ENCODE results near the gene ZDHHC6. TPM values are rescaled to one million over a fixed set of nuclear protein-coding genes. Genes with fewer than 3 reads are reported as not detected.
A peak's percentile ranks its signal among the peaks of the same experiment; 100 is the strongest.
"Not testable (repeated sequence)": the region's sequence is repeated elsewhere in the genome, so short reads cannot be mapped to it uniquely, and the experiment has no call there.

ZDHHC6 gene
- polyA plus RNA-seq, 1 donor: 60.6 TPM

DNA sequence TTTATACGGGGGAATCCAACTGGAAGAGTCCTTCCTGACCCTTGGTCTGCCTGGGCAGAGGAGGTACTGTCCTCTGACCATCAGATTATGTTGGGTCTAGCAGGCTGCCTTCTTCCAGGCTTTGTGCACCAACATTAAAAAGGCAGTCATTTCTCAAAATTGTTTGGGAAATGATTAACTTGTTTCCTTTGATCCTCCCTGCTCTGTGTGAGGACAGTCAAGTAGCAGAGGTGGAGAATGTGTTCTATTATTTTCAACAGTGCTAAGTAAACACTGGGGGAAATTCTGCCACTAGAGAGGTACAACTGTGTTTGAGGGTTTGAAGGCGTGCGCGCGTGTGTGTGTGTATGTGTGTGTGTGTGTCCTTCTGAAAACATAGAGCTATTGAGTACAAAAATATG is 52.2 kb downstream of the ZDHHC6 start:
- DNase-seq: peak in 1 of 2 donors; percentile 75
- H3K4me3 ChIP-seq (ENCODE audit: low read length): no peak overlapping the region
- no peaks in the 10 kb centered on the region for H3K27me3 ChIP-seq (ENCODE audit: control insufficient read depth, insufficient read depth, low read length)
- peaks cover 31% of the 10 kb centered on the region for H3K36me3 ChIP-seq (ENCODE audit: control insufficient read depth, insufficient read depth, low read length)
- H3K4me1 ChIP-seq (ENCODE audit: control insufficient read depth, insufficient read depth, low read length): peaks cover 39% of the 10 kb centered on the region
- WGBS (ENCODE audit: insufficient coverage, low lambda C conversion rate): no CpG with 5 or more reads among the region's 5 CpGs
- H3K9me3 ChIP-seq (ENCODE audit: control insufficient read depth, low read depth, low read length): no peaks in the 10 kb centered on the region
- H3K27ac ChIP-seq (ENCODE audit: low read length): peak overlapping the region; percentile 43

DNA sequence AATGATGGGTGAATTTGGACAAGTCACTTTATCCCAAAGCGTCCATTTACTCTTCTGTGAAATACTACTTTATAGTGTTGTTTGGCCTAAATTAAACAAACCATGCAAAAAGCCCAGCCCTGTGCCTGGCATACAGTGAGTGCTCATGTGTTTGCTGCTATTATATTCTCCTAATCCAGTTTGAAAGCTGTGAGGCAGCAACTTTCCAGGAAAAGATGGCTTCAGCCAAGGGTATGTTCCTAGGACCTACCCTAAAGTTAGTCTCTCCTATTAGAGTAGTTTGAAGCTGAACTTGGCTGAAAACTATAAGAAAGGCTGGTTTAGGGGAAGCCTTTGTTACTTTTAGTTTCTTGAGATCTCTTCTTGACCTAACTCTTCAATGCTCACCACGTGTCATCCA is 52.9 kb downstream of the ZDHHC6 start:
- Histone ChIP-seq H3K9me3 (ENCODE audit: control insufficient read depth, low read depth, low read length) (no peaks in the 10 kb centered on the region), H3K27ac (ENCODE audit: low read length) (peak overlapping the region; percentile 43), H3K4me1 (ENCODE audit: control insufficient read depth, insufficient read depth, low read length) (peaks cover 43% of the 10 kb centered on the region), H3K27me3 (ENCODE audit: control insufficient read depth, insufficient read depth, low read length) (no peaks in the 10 kb centered on the region), H3K36me3 (ENCODE audit: control insufficient read depth, insufficient read depth, low read length) (peaks cover 33% of the 10 kb centered on the region), H3K4me3 (ENCODE audit: low read length) (no peak overlapping the region)
- no peak for DNase-seq
- 60% methylated on average over 1 of the region's 2 CpGs for WGBS (ENCODE audit: insufficient coverage, low lambda C conversion rate)

DNA sequence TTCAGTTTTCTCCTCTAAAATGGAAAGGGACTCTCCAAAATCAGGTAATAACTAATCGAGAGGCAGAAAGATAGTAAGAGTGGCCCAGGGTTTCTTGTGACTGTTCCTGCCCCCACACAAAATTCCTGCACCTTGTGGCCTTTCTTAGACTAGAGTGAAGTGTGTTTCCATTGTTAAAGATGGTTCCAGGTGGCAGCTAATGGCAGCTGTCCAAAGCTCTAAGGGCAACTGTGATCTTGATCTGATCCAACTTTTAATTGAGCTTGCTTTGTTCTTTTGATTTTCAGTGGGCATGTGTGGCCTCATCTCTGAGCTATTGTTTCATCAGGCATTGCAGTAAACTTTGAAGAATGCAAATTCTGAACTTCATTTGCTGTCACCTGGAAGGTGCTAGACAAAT is 53.4 kb downstream of the ZDHHC6 start:
- Histone ChIP-seq H3K27ac (ENCODE audit: low read length) (peak overlapping the region; percentile 30), H3K4me3 (ENCODE audit: low read length) (no peak overlapping the region), H3K9me3 (ENCODE audit: control insufficient read depth, low read depth, low read length) (no peaks in the 10 kb centered on the region), H3K27me3 (ENCODE audit: control insufficient read depth, insufficient read depth, low read length) (no peaks in the 10 kb centered on the region), H3K4me1 (ENCODE audit: control insufficient read depth, insufficient read depth, low read length) (peaks cover 48% of the 10 kb centered on the region), H3K36me3 (ENCODE audit: control insufficient read depth, insufficient read depth, low read length) (peaks cover 29% of the 10 kb centered on the region)
- no CpG with 5 or more reads among the region's 1 CpG for WGBS (ENCODE audit: insufficient coverage, low lambda C conversion rate)
- no peak for DNase-seq

DNA sequence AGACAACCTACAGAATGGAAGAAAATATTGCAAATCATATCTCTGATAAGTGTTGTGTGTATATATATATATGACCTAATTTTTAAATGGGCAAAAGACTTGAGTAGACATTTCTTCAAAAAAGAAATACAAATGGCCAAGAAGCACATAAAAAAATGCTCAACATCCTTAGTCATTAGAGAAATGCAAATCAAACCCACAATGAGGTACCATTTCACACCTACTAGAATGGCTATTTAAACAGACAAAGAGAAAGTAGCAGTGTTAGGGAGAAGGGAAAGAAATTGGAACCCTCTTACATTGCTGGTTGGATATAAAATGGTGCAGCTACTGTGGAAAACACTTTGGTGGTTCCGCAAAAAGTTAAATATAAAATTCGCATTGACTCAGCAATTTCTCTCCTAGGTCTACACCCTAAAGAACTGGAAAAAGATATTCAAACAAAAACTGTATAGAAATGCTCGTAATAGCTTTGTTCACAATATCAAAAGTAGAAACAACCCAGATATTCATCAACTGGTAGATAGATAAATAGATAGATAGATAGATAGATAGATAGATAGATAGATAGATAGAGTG is 56.5 kb downstream of the ZDHHC6 start:
- Histone ChIP-seq H3K36me3 (ENCODE audit: control insufficient read depth, insufficient read depth, low read length) (peaks cover 8% of the 10 kb centered on the region), H3K27me3 (ENCODE audit: control insufficient read depth, insufficient read depth, low read length) (no peaks in the 10 kb centered on the region), H3K4me3 (ENCODE audit: low read length) (no peak overlapping the region), H3K27ac (ENCODE audit: low read length) (no peak overlapping the region), H3K4me1 (ENCODE audit: control insufficient read depth, insufficient read depth, low read length) (peaks cover 48% of the 10 kb centered on the region), H3K9me3 (ENCODE audit: control insufficient read depth, low read depth, low read length) (no peaks in the 10 kb centered on the region)
- 100% methylated on average over 3 of the region's 3 CpGs for WGBS (ENCODE audit: insufficient coverage, low lambda C conversion rate)
- DNase-seq: no peak

DNA sequence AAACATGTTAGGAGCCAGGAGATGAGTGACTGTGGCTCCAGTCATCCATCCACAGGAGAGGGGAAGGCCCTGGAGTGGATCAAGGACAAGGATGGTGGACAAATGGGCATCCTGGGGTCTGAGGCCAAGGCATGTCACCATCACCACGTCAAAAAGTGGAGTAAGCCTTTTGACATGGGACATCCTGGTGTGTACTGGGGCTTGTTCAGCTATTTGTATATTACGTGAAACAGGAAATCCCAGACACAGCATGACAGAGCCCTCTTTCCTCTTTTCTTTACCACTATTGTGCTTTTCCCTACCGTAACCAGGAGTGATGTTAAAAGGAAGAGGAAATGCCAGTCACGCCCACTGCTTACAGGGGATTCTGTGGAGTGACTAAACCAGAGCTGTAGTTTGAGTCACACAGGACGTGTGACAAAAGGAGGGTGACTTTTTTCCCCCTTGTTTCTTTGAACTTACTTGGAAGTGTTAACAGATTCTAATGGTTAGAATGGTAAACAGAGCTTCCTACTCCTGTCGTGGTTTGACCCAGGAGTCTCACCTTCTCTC is 57.4 kb downstream of the ZDHHC6 start:
- H3K4me3 ChIP-seq (ENCODE audit: low read length): no peak overlapping the region
- no CpG with 5 or more reads among the region's 6 CpGs for WGBS (ENCODE audit: insufficient coverage, low lambda C conversion rate)
- H3K36me3 ChIP-seq (ENCODE audit: control insufficient read depth, insufficient read depth, low read length): peaks cover 4% of the 10 kb centered on the region
- no peaks in the 10 kb centered on the region for H3K9me3 ChIP-seq (ENCODE audit: control insufficient read depth, low read depth, low read length)
- H3K27ac ChIP-seq (ENCODE audit: low read length): peak overlapping the region; percentile 69
- peaks cover 47% of the 10 kb centered on the region for H3K4me1 ChIP-seq (ENCODE audit: control insufficient read depth, insufficient read depth, low read length)
- peak in 1 of 2 donors; percentile 33 for DNase-seq
- H3K27me3 ChIP-seq (ENCODE audit: control insufficient read depth, insufficient read depth, low read length): no peaks in the 10 kb centered on the region

DNA sequence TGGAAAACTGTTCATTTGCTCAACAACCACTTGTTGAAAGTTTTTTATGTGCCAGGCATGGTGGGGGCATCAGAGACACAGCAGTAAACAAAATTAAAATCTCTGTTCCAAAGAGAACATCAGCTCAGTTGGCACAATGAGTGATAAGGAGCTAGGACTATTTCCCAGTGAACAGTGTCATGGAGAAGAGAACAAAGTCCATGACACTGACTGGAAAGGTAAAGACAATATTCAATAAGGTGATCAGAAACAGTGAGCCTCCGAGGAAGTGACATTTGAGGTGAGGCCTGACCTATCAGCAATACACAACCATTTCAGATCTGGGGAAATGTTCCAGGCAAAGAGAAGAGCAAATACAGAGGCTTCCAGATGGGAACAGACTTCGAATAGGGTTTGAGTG is 58.2 kb downstream of the ZDHHC6 start:
- no peak overlapping the region for H3K4me3 ChIP-seq (ENCODE audit: low read length)
- no peaks in the 10 kb centered on the region for H3K9me3 ChIP-seq (ENCODE audit: control insufficient read depth, low read depth, low read length)
- H3K27ac ChIP-seq (ENCODE audit: low read length): peak overlapping the region; percentile 69
- 13% methylated on average over 2 of the region's 2 CpGs for WGBS (ENCODE audit: insufficient coverage, low lambda C conversion rate)
- H3K27me3 ChIP-seq (ENCODE audit: control insufficient read depth, insufficient read depth, low read length): no peaks in the 10 kb centered on the region
- peaks cover 43% of the 10 kb centered on the region for H3K4me1 ChIP-seq (ENCODE audit: control insufficient read depth, insufficient read depth, low read length)
- DNase-seq: peak in 1 of 2 donors; percentile 54
- H3K36me3 ChIP-seq (ENCODE audit: control insufficient read depth, insufficient read depth, low read length): peaks cover 4% of the 10 kb centered on the region

DNA sequence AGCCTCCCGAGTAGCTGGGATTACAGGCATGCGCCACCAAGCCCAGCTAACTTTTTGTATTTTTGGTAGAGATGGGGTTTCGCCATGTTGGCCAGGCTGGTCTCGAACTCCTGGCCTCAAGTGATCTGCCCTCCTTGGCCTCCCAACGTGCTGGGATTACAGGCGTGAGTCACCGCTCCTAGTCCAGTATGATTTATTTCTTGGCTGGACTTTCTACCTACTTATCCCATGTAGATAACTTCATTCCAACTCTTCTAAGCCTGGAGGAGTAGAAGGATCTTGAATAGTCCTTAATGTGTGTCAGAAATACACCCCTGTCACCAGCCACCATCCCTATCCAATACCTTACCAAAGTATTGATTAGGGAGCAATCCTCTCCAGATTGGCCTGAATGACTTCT is 58.7 kb downstream of the ZDHHC6 start:
- DNase-seq: peak in 1 of 2 donors; percentile 60
- H3K27ac ChIP-seq (ENCODE audit: low read length): peak overlapping the region; percentile 69
- H3K9me3 ChIP-seq (ENCODE audit: control insufficient read depth, low read depth, low read length); H3K36me3 ChIP-seq (ENCODE audit: control insufficient read depth, insufficient read depth, low read length); H3K4me3 ChIP-seq (ENCODE audit: low read length); H3K27me3 ChIP-seq (ENCODE audit: control insufficient read depth, insufficient read depth, low read length): not testable (repeated sequence)
- peaks cover 48% of the 10 kb centered on the region for H3K4me1 ChIP-seq (ENCODE audit: control insufficient read depth, insufficient read depth, low read length)
- WGBS (ENCODE audit: insufficient coverage, low lambda C conversion rate): no CpG with 5 or more reads among the region's 7 CpGs

DNA sequence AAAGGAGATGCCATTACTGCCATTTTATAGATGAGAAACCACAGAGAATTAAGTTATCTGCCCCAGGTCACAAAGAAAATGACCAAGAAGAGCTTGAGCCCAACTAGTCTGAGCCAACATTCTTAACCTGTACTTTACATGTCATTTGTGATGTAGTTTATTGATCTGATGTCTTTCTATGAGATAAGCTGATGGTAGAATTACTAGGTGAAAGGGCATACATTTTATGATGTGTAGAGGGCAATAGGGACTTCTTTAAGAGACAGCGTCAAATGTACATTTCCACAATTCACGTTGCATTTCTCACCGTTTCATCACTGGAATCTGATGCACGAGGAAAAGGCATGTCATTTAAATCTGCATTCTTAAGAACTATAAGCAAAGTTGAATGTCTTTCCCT is 61.5 kb downstream of the ZDHHC6 start:
- Histone ChIP-seq H3K9me3 (ENCODE audit: control insufficient read depth, low read depth, low read length) (no peaks in the 10 kb centered on the region), H3K4me1 (ENCODE audit: control insufficient read depth, insufficient read depth, low read length) (peaks cover 63% of the 10 kb centered on the region), H3K27ac (ENCODE audit: low read length) (peak overlapping the region; percentile 93), H3K36me3 (ENCODE audit: control insufficient read depth, insufficient read depth, low read length) (peaks cover 12% of the 10 kb centered on the region), H3K4me3 (ENCODE audit: low read length) (no peak overlapping the region), H3K27me3 (ENCODE audit: control insufficient read depth, insufficient read depth, low read length) (no peaks in the 10 kb centered on the region)
- WGBS (ENCODE audit: insufficient coverage, low lambda C conversion rate): 23% methylated on average over 4 of the region's 4 CpGs
- DNase-seq: peak; percentile 58 to 82

DNA sequence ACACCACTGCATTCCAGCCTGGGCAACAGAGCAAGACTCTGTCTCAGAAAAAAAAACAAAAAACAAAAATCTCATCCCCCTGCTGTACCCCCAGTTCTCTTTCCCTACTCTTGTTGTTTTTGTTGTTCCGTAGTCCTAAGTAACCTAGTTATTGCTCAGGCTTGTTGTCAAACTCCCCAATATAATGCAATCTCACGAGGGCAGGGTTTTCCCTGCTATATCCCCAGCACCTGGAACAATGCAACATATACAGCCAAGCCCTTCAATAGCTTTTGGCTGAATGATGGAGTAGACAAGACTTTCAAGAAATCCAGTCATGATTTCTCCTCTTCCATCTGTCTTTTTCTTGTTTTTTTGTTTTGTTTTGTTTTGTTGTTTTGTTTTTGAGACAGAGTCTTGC is 62.6 kb downstream of the ZDHHC6 start:
- peaks cover 10% of the 10 kb centered on the region for H3K36me3 ChIP-seq (ENCODE audit: control insufficient read depth, insufficient read depth, low read length)
- H3K27me3 ChIP-seq (ENCODE audit: control insufficient read depth, insufficient read depth, low read length): no peaks in the 10 kb centered on the region
- 100% methylated on average over 1 of the region's 2 CpGs for WGBS (ENCODE audit: insufficient coverage, low lambda C conversion rate)
- peak in 1 of 2 donors; percentile 39 for DNase-seq
- H3K27ac ChIP-seq (ENCODE audit: low read length): peak overlapping the region; percentile 93
- peaks cover 59% of the 10 kb centered on the region for H3K4me1 ChIP-seq (ENCODE audit: control insufficient read depth, insufficient read depth, low read length)
- no peak overlapping the region for H3K4me3 ChIP-seq (ENCODE audit: low read length)
- no peaks in the 10 kb centered on the region for H3K9me3 ChIP-seq (ENCODE audit: control insufficient read depth, low read depth, low read length)

DNA sequence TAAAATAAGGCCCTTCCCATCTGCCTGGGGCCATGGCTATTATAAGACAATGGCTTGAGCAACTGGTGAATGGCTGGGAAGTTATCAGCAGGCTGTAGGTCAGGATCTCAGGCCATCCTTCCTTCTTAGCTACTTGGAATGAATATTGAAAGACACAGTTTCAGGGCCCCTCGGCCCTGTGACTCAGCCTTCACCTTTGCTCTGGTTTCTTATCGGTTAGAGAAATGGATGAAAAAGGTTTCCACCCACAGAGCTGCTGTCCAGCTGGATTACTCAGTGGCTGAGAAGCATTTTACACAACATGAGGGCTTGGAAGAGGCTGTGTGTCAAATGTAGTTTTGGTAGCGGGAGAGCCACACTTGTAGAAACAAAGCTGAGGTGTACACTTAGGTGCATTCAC is 63.4 kb downstream of the ZDHHC6 start:
- no peaks in the 10 kb centered on the region for H3K9me3 ChIP-seq (ENCODE audit: control insufficient read depth, low read depth, low read length)
- H3K27me3 ChIP-seq (ENCODE audit: control insufficient read depth, insufficient read depth, low read length): no peaks in the 10 kb centered on the region
- H3K36me3 ChIP-seq (ENCODE audit: control insufficient read depth, insufficient read depth, low read length): peaks cover 9% of the 10 kb centered on the region
- H3K27ac ChIP-seq (ENCODE audit: low read length): peak overlapping the region; percentile 93
- DNase-seq: peak; percentile 88 to 94
- H3K4me3 ChIP-seq (ENCODE audit: low read length): no peak overlapping the region
- 10% methylated on average over 2 of the region's 3 CpGs for WGBS (ENCODE audit: insufficient coverage, low lambda C conversion rate)
- H3K4me1 ChIP-seq (ENCODE audit: control insufficient read depth, insufficient read depth, low read length): peaks cover 59% of the 10 kb centered on the region
